Hepatocyte (in vitro differentiated cells): Measurements from ENCODE around the gene FPR1. TPM values are rescaled to one million over a fixed set of nuclear protein-coding genes. Genes with fewer than 3 reads are reported as not detected.
"Not testable (repeated sequence)": the region's sequence is repeated elsewhere in the genome, so short reads cannot be mapped to it uniquely, and the experiment has no call there.

Experiments used
- DNase-seq: peaks from one replicate; pipeline ENCODE4 v3.0.0-alpha.2; 2016; ENCODE audit warnings: low spot score
- H2AFZ ChIP-seq: fragments of 200-600 bp; sonication (generic); 2 replicates; pipeline ENCODE4 v1.6.0; 2016; ENCODE audit warnings: antibody characterized with exemption, mild to moderate bottlenecking
- H3K27ac ChIP-seq: fragments of 200-600 bp; sonication (generic); 2 replicates; pipeline ENCODE4 v1.5.1; 2016; ENCODE audit warnings: mild to moderate bottlenecking
- H3K27me3 ChIP-seq: fragments of 200-600 bp; sonication (generic); 2 replicates; pipeline ENCODE4 v1.6.1; 2016
- H3K36me3 ChIP-seq: fragments of 200-600 bp; sonication (generic); replicated peaks from 2 replicates; pipeline ENCODE4 v1.5.1; 2016; ENCODE audit warnings: low read depth; ENCODE audit not compliant: insufficient read depth
- H3K4me1 ChIP-seq: fragments of 200-600 bp; sonication (generic); 2 replicates; pipeline ENCODE4 v1.5.1; 2016; ENCODE audit warnings: mild to moderate bottlenecking, moderate library complexity; ENCODE audit not compliant: insufficient read depth
- H3K4me2 ChIP-seq: fragments of 200-600 bp; sonication (generic); 2 replicates; pipeline ENCODE4 v1.6.0; 2016
- H3K4me3 ChIP-seq: fragments of 200-600 bp; sonication (generic); 2 replicates; pipeline ENCODE4 v1.5.1; 2016; ENCODE audit warnings: mild to moderate bottlenecking
- H3K79me2 ChIP-seq: fragments of 200-600 bp; sonication (generic); 2 replicates; pipeline ENCODE4 v1.6.0; 2017; ENCODE audit warnings: mild to moderate bottlenecking
- H3K9me2 ChIP-seq: fragments of 200-600 bp; sonication (generic); replicated peaks from 2 replicates; pipeline ENCODE4 v1.6.0; 2017; ENCODE audit warnings: mild to moderate bottlenecking; ENCODE audit not compliant: insufficient read depth
- H3K9me3 ChIP-seq: fragments of 200-600 bp; sonication (generic); 2 replicates; pipeline ENCODE4 v1.5.1; 2016; ENCODE audit warnings: low read depth, mild to moderate bottlenecking
- H4K20me1 ChIP-seq: fragments of 200-600 bp; sonication (generic); 2 replicates; pipeline ENCODE4 v1.6.0; 2016; ENCODE audit warnings: mild to moderate bottlenecking; ENCODE audit not compliant: insufficient read depth, poor library complexity, severe bottlenecking
- CTCF ChIP-seq: fragments of 200-600 bp; sonication (generic); IDR thresholded peaks from 2 replicates; pipeline ENCODE4 v1.5.1; 2016; ENCODE audit warnings: antibody characterized with exemption, mild to moderate bottlenecking; ENCODE audit not compliant: poor library complexity
- EZH2 ChIP-seq: fragments of 200-600 bp; sonication (generic); IDR thresholded peaks from 2 replicates; pipeline ENCODE4 v1.6.1; 2016; ENCODE audit warnings: antibody characterized with exemption, mild to moderate bottlenecking, borderline replicate concordance
- EZH2phosphoT487 ChIP-seq: fragments of 200-600 bp; sonication (generic); IDR thresholded peaks from one replicate; pipeline ENCODE4 v1.6.1; 2018; ENCODE audit warnings: antibody characterized with exemption, mild to moderate bottlenecking, low read depth, moderate library complexity; ENCODE audit not compliant: unreplicated experiment, severe bottlenecking
- WGBS: methylation state at CpG from one replicate; pipeline ENCODE4 v1.1.6; 2016; ENCODE audit warnings: low lambda C conversion rate; ENCODE audit errors: missing lambda C conversion rate; 5-methylcytosine and 5-hydroxymethylcytosine counted together
- polyA plus RNA-seq: library from polyadenylated mRNA; unstranded; fragments of >200 nt; fragmentation: Nextera tagmentation; extraction: Ambion mirVana; gene quantifications from 2 replicates; pipeline ENCODE4 v1.2.1, GENCODE V29; 2016
- total RNA-seq: library from RNA; depleted of rRNA; stranded (reverse); fragments of >200 nt; gene quantifications from 2 replicates; pipeline ENCODE4 v1.2.3, GENCODE V29; 2014

FPR1 gene
- total and polyA plus RNA-seq, 2 experiments from 2014 or later, result 0.53 to 2.6 TPM

- Histone ChIP-seq H3K4me2 (no peak overlapping the region), H3K4me1 (no peaks in the 10 kb centered on the region), H2AFZ (no peak overlapping the region), H3K27ac (no peak overlapping the region), H3K36me3 (no peaks in the 10 kb centered on the region), H3K79me2 (no peaks in the 10 kb centered on the region), H4K20me1 (no peaks in the 10 kb centered on the region), H3K27me3 (no peaks in the 10 kb centered on the region), H3K4me3 (no peak overlapping the region), H3K9me3 (no peaks in the 10 kb centered on the region), H3K9me2 (no peaks in the 10 kb centered on the region)
- DNase-seq, result no peak
- TF ChIP-seq EZH2phosphoT487 (no peak), EZH2 (no peak), CTCF (no peak)
- 73% methylated on average over 13 of the region's 13 CpGs for WGBS
These were observed 12.0 kb downstream of the FPR1 start for GRCh38 chr19:51739466-51740213.

GRCh38 chr19:51738523-51738922 is 13.2 kb downstream of the FPR1 start:
- not testable (repeated sequence) for H3K27me3 ChIP-seq, H3K27ac ChIP-seq
- 93% methylated on average over 10 of the region's 10 CpGs for WGBS

GRCh38 chr19:51737924-51738323 is 13.8 kb downstream of the FPR1 start:
- DNase-seq, result no peak
- Histone ChIP-seq H3K79me2 (no peaks in the 10 kb centered on the region), H3K36me3 (no peaks in the 10 kb centered on the region), H3K27me3 (no peaks in the 10 kb centered on the region), H3K4me1 (no peaks in the 10 kb centered on the region), H3K9me2 (no peaks in the 10 kb centered on the region), H3K27ac (no peak overlapping the region), H3K9me3 (no peaks in the 10 kb centered on the region), H2AFZ (no peak overlapping the region), H4K20me1 (no peaks in the 10 kb centered on the region), H3K4me2 (no peak overlapping the region), H3K4me3 (no peak overlapping the region)
- 73% methylated on average over 2 of the region's 2 CpGs for WGBS
- TF ChIP-seq EZH2, result no peak

More at GRCh38 chr19:51738523-51738922, 13.2 kb downstream of the FPR1 start:
- H4K20me1 ChIP-seq, H3K79me2 ChIP-seq, H3K4me1 ChIP-seq, H3K4me3 ChIP-seq, H2AFZ ChIP-seq, DNase-seq, H3K36me3 ChIP-seq, H3K4me2 ChIP-seq, H3K9me3 ChIP-seq, H3K9me2 ChIP-seq: not testable (repeated sequence)

GRCh38 chr19:51737389-51737788 is 14.3 kb downstream of the FPR1 start:
- Histone ChIP-seq H3K36me3 (no peaks in the 10 kb centered on the region), H3K27me3 (no peaks in the 10 kb centered on the region), H3K79me2 (no peaks in the 10 kb centered on the region), H2AFZ (no peak overlapping the region), H3K9me3 (no peaks in the 10 kb centered on the region), H3K9me2 (no peaks in the 10 kb centered on the region), H4K20me1 (no peaks in the 10 kb centered on the region), H3K4me1 (no peaks in the 10 kb centered on the region), H3K4me3 (no peak overlapping the region), H3K27ac (no peak overlapping the region), H3K4me2 (no peak overlapping the region)
- no peak for DNase-seq
- TF ChIP-seq EZH2phosphoT487, result no peak
- no peak for TF ChIP-seq EZH2
- TF ChIP-seq CTCF, result no peak
- WGBS, result 89% methylated on average over 3 of the region's 3 CpGs
